Nephron (organoid): ENCODE results near the gene LAX1.

Source experiments
- H3K27ac Mint-ChIP-seq, 3 experiments: 2 replicates each; pipeline ENCODE4 v1.8.0; 2020; ENCODE audit warnings: mixed read lengths in 3 of 3, mild to moderate bottlenecking in 2 of 3, moderate library complexity in 1 of 3
- H3K27me3 Mint-ChIP-seq: 2 replicates; pipeline ENCODE4 v1.8.0; 2021; ENCODE audit warnings: low read depth, mild to moderate bottlenecking, moderate library complexity, mixed read lengths
- H3K36me3 Mint-ChIP-seq: 2 replicates; pipeline ENCODE4 v1.8.0; 2020; ENCODE audit warnings: low read depth, mixed read lengths
- H3K4me1 Mint-ChIP-seq: 2 replicates; pipeline ENCODE4 v1.8.0; 2020; ENCODE audit warnings: mixed read lengths
- H3K4me3 Mint-ChIP-seq, 3 experiments: 2 replicates each; pipeline ENCODE4 v1.8.0; 2020; ENCODE audit warnings: mild to moderate bottlenecking in 3 of 3, mixed read lengths in 3 of 3, moderate library complexity in 2 of 3
- H3K9me3 Mint-ChIP-seq: 2 replicates; pipeline ENCODE4 v1.8.0; 2020; ENCODE audit warnings: mixed read lengths
- CTCF ChIP-seq, 3 experiments: fragments of 200-600 bp; sonication (generic); IDR thresholded peaks; one replicate each; pipeline ENCODE4 v1.5.0; 2021; ENCODE audit warnings: antibody characterized with exemption in 3 of 3; ENCODE audit not compliant: unreplicated experiment in 3 of 3

LAX1 gene

GRCh38 chr1:203765029-203765837 lies at the start of gene LAX1:
Gene LAX1, plus strand, starts transcription at chr1:203765183. Its CDS starts 383 bp downstream, at chr1:203765566.
- peaks cover 16% of the 10 kb centered on the region for H3K4me1 Mint-ChIP-seq
- peaks cover 10% of the 10 kb centered on the region for H3K27me3 Mint-ChIP-seq
- H3K9me3 Mint-ChIP-seq = no peaks in the 10 kb centered on the region
- H3K4me3 Mint-ChIP-seq = no peak within 1 kb of the TSS
- H3K27ac Mint-ChIP-seq = no peak within 1 kb of the TSS
- TF ChIP-seq CTCF (IDR thresholded peaks at IDR 0.05; ENCODE audit: unreplicated experiment in 3 of 3) = no peak
- H3K36me3 Mint-ChIP-seq = no peaks in the 10 kb centered on the region

- H3K4me3 Mint-ChIP-seq = no peak overlapping the region
- no peaks in the 10 kb centered on the region for H3K4me1 Mint-ChIP-seq
- no peaks in the 10 kb centered on the region for H3K9me3 Mint-ChIP-seq
- H3K27ac Mint-ChIP-seq = no peak overlapping the region
- H3K36me3 Mint-ChIP-seq = peaks cover 64% of the 10 kb centered on the region
- H3K27me3 Mint-ChIP-seq = no peaks in the 10 kb centered on the region
- TF ChIP-seq CTCF (IDR thresholded peaks at IDR 0.05; ENCODE audit: unreplicated experiment in 3 of 3) = no peak
Measured at GRCh38 chr1:203717120-203717519, 47.9 kb upstream of the LAX1 start.

- Mint-ChIP-seq H3K4me3 (no peak overlapping the region), H3K27me3 (no peaks in the 10 kb centered on the region), H3K27ac (no peak overlapping the region), H3K4me1 (no peaks in the 10 kb centered on the region), H3K9me3 (no peaks in the 10 kb centered on the region), H3K36me3 (peaks cover 58% of the 10 kb centered on the region)
- TF ChIP-seq CTCF (IDR thresholded peaks at IDR 0.05; ENCODE audit: unreplicated experiment in 3 of 3) = no peak
Measured at GRCh38 chr1:203720242-203720641, 44.7 kb upstream of the LAX1 start.

GRCh38 chr1:203722909-203723308 lies 42.1 kb upstream of the LAX1 start:
- peaks cover 7% of the 10 kb centered on the region for H3K4me1 Mint-ChIP-seq
- H3K27ac Mint-ChIP-seq = no peak overlapping the region
- no peak for TF ChIP-seq CTCF (IDR thresholded peaks at IDR 0.05; ENCODE audit: unreplicated experiment in 3 of 3)
- no peak overlapping the region for H3K4me3 Mint-ChIP-seq
- H3K27me3 Mint-ChIP-seq = no peaks in the 10 kb centered on the region
- peaks cover 74% of the 10 kb centered on the region for H3K36me3 Mint-ChIP-seq
- H3K9me3 Mint-ChIP-seq = no peaks in the 10 kb centered on the region

GRCh38 chr1:203726417-203726867 lies 38.5 kb upstream of the LAX1 start:
- TF ChIP-seq CTCF (IDR thresholded peaks at IDR 0.05; ENCODE audit: unreplicated experiment in 3 of 3) = no peak
- peaks cover 7% of the 10 kb centered on the region for H3K4me1 Mint-ChIP-seq
- peak overlapping the region in 1 of 3 experiments; percentile 18 for H3K27ac Mint-ChIP-seq
- H3K9me3 Mint-ChIP-seq = no peaks in the 10 kb centered on the region
- peaks cover 74% of the 10 kb centered on the region for H3K36me3 Mint-ChIP-seq
- H3K27me3 Mint-ChIP-seq = no peaks in the 10 kb centered on the region
- no peak overlapping the region for H3K4me3 Mint-ChIP-seq
